GM10847 (cell line): ENCODE results near the gene RCBTB2.

Experiments
- POLR2A ChIP-seq: IDR thresholded peaks from 2 replicates; pipeline ENCODE4 v1.6.1; 2011; ENCODE audit not compliant: insufficient read length; ENCODE audit errors: extremely low read depth

RCBTB2 gene

DNA sequence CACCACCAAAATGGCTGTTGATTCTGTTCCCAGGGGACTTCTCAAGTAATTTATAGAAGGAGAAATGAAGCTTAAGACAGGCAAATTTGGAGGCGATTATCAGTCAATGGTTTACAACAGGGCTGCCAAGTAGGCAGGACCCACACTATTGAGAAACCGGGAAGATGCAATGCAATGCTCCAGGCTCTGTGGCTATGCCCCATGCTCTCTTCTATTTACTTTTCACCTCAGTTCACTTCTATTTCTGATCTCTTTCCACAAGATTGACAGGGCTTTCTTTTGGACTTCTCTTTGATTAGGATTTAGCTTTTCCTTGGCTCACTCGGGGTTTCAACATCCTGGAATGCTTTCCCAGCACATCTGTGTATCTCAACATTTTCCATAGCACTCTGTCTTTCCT lies 12.7 kb upstream of the RCBTB2 start:
- TF ChIP-seq POLR2A: no peak

DNA sequence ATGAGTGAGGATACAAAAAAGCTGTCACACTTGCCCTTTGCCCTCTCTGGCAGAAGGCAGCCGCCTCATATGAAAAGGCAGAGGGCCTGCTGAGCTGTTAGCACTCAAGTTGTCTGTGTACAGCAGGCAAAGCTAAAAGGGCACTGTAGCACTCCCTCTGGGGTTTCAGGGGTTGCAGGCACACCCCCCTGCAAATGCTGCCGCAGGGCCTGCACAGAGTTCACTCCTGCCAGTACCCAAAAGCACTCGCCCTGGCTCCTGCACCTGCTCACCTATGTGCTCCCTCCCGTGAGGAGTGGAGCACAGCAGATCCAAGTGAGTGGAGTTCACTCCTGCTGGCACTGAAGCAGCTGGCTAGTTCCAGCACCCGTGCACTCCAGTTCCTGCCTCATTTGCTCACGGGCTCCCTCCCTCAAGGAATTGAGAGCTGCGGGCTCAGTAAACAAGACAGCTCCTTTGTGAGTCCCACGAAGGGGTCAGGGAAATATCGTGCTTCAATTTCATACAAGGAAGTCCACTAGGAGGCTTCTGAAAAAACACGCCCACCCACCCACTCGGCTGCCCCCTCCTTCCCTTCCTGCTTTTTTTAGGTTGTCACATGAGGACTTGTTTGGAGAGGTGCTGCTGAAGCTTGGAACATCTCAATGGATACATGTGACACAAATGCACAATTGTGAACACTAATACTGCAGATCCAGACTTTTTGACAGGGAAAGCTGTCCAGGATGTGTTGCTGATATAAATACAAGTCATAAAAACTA lies 9.9 kb upstream of the RCBTB2 start:
- no peak for TF ChIP-seq POLR2A

DNA sequence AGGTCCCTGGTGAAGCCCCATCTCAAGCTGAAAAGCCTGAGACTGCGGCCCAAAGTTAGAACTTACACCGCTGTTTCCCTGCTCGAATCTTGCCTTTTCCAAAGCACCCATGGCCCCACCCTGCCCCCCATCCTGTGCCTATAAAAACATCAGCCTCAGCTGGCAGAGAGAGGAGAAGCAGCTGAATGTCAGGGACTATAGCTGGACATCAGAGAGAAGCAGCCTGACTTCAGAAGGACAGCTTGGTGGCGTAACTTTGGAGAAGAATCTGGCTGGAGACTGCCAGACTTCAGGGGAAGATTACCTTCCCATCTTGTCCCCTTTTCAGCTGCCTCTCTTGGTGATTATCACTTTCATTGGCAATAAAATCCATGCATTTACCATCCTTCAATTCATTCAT lies 9.3 kb upstream of the RCBTB2 start:
- no peak for TF ChIP-seq POLR2A

DNA sequence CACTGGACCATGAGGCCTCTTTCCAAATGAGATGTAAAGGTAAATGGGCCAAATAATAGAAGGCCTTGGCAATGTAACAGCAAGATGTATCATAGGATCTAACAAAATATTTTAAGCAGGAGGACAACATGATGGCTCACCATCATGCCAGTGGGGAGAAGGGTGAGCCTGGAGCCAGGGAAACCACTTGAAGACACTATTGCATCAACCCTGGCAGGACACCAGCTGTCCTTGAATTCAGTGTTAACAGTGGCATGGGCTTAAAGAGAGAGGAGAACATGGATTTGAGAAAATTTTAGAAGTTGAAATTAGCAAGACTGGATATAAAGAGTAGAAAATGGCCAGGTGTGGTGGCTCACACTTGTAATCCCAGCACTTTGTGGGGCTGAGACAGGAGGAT lies 6.7 kb upstream of the RCBTB2 start:
- TF ChIP-seq POLR2A: no peak

DNA sequence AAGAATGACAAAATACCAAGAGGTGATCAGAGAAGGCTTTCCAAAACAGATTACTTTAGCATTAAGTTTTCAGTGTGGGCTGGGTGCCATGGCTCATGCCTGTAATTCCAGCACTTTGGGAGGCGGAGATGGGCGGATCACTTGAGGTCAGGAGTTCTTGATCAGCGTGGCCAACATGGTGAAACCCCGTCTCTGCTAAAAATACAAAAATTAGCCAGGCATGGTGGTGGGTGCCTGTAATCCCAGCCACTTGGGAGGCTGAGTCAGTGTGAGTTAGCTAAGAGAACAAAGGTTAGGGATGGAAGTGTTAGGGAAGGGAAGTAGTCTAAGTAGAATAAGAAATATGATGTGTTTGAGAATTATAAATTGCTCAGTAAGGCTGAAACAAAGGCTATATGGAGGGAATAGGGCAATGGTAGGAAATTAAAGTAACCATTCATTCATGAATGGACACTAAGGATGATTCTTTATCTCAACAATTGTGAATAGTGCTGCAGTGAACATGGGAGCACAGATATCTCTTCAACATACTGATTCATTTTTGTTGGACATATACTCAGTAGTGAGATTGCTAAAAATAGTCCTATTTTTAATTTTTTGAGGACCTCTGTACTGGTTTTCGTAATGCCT lies 3.9 kb upstream of the RCBTB2 start:
- no peak for TF ChIP-seq POLR2A

DNA sequence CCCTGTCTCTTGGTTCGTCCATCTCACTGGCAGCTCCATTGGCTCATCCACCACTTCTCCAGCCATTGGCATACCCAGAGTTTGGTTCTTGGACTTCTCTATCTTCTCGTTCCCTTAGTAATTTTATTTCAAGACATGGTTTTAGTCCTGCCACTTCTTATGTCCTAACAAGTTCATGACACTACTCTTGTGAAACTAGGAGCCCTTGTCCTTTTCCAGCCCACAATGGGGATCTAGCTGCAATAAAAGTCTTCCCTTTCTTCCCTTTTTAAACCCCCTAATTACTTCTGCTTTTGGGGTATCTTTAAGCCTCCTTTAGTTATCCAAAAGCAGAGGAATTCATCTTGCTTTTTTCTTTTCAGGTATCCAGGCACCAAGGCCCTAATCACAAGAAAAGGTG lies 2.9 kb upstream of the RCBTB2 start:
- TF ChIP-seq POLR2A: no peak

DNA sequence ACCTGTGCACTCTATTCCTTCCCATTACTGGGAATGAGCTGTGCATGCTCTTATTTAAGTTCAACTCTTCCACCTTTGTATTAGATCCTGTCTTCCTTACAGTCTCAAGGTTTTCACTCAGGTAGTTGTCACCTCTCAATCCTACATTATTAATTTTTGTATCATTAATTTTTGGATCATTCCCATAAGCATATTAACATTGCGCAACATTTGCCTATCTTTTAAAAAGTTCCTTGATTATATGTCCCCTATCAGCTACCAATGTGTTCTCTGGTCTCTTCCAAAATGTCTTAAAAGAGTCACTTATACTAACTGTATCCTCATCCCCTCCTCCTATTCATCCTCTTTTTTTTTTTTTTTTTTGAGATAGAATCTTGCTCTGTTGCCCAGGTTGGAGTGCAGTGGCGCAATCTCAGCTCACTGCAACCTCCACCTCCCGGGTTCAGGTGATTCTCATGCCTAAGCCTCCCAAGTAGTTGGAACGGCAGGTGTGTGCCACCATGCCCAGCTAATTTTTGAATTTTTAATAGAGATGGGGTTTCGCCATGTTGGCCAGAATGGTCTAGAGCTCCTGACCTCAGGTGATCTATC lies 2.1 kb upstream of the RCBTB2 start:
- no peak for TF ChIP-seq POLR2A

DNA sequence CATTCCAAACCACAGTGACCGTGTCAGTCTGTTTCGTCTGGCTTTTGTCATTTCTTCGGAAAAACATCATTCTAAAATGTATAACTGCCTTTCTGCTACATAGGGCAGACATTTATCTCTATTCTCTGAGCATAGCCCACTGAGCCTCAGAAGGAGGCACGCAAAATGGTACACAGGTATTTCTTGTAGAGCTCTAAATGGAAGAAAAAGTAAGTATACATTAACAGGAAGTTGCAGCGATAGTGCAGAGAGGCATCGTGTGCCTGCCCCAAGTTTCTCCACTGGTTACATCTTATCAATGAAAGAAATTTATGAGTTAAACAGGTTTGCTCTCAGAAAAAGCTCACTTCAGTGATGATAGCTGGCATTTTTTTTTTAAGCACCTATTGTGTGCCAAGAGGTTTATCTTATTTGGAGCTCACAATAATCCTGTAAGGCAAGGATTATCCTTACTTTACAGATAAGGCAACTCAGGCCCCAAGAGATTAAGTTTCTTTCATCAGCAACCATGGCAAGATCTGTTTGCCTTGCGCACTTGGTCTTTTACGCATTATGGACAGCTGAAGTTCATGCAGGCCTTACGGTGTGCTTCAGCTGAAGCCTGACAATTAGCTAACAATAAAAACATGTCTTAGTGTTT lies 1.2 kb upstream of the RCBTB2 start:
- TF ChIP-seq POLR2A: no peak

DNA sequence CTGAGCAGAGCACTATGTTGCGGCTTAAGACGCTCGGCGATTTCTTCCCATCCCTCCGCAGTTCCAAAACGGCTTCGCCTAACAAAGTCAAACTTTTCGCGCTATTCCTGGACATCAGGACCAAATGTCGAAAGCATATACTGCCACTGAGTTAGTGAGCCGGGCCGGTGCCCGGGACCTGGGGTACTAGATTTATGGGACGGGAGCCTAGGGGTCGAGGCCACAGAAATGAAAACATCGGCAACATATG lies 699 bp downstream of the RCBTB2 start:
- TF ChIP-seq POLR2A: no peak

DNA sequence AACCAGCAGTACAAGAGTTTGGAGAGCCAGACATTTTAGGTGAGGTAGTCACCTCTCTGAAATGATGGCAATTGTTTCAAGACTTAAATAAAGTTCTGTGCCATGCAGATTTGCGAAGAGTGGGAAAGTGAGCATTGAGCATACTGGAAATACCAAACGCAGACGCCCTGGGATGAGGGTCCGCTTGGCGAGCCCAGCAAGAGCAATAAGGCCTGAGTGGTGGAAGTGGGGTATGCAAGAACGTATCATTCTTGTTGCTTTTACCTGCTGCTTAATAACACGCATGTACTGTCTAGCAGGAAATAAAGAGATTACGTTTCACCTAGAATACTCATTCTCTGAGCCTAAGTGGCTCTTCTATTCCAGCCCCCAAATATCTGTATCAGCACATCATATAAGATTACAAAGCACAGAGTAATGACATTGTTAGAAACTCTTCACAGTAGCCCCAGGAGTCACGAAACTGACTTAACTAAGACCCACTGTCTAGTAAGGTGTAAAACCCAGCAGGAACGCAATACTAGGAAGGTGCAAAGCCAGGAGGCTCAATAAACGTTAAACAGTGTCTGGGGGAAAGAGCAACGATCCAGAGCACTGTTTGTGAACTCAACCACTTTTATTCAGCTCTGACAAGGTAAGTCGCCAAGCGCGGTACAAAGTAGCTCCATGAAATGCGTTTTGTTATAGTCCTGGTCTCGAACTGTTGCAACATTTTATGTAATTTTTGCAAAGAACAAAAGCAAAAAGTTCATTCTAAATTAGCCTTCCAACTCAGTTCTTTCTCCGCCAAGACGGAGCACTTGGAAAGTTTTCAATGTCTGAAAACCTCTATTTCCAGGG lies 1.2 kb downstream of the RCBTB2 start:
- no peak for TF ChIP-seq POLR2A

DNA sequence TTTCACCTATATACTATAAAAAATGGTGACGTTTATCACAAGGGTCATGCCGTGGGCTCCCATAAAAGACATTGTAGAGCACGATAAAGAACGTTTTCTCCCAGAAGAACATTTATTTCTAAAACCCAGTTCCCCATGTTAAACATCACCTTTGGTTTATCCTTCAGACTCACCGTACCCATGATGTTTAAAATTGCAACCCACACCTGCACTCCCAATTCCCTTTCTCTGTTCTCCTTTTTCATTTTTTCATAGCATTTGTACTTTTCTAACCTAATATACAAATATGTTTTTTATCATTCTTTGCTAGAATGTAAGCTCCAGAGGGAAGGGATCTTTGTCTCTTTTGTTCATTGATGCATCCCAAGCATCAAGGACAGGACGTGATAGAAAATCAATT lies 2.0 kb downstream of the RCBTB2 start:
- TF ChIP-seq POLR2A: no peak

DNA sequence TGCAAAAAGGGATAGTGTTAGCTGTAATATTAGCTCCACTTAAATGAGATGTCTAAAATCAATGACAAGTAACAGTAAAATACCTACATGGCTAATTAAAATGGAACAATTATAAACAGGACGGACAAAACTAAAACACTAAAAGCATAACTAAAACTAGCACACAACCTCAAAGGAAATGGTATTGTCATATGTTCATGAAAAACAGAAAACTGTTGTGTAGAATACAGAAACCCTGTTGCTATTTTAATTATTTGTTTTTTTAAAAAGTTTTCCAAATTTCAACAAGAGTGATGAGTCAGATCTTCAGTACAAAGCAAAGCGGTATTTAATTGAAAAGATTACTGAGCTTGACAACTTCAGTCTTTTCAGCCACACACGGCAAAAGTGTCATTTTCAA lies 4.2 kb downstream of the RCBTB2 start:
- no peak for TF ChIP-seq POLR2A

DNA sequence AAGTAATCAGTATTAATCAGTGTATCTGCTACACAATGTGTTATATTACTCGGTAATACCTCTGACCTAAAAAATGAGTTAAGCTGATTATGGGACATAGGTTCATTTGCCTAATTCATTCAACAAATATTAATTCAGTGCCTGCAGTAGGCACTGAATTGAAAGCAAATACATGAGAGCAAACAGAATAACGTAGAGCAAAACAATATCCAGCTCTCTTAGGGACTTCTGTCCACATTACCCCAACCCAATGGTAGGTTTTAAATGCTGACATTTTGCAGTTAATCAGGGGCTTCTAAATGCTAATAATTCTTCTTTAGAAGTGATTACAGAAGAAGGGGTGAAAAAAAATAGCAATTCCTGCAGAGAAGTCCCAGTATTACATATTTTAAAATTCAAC lies 4.9 kb downstream of the RCBTB2 start:
- no peak for TF ChIP-seq POLR2A

DNA sequence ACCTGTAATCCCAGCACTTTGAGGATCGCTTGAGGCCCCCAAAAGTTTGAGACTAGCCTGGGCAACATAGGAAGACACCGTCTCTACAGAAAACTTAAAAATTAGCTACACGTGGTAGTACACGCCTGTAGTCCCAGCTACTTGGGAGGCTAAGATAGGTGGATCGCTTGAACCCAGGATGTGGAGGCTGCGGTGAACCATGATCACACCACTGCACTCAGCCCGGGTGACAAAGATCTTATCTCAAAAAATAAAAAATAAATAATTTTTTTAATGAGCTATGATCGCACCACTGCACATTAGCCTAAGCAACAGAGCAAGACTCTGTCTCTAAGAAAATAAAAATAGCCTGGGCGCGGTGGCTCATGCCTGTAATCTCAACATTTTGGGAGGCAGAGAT lies 6.6 kb downstream of the RCBTB2 start:
- TF ChIP-seq POLR2A: no peak

DNA sequence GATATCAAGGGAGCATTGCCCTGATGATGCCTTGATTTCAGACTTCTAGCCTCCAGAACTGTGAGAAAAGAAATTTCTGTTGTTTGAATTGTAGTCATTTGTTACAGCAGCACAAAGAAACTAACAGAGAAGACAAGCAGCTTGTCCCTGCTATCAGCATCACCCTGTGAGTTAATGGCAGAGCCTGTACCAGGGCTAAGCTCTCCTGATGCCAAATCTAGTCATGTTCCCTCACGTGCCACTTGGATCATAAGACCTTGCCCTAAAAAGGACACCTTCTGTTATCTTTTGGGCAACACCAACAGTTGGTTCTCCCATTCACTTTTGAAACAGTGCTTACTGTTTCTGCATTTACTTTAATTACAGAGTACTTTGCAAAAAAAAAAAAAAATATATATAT lies 14.8 kb downstream of the RCBTB2 start:
- TF ChIP-seq POLR2A: no peak

DNA sequence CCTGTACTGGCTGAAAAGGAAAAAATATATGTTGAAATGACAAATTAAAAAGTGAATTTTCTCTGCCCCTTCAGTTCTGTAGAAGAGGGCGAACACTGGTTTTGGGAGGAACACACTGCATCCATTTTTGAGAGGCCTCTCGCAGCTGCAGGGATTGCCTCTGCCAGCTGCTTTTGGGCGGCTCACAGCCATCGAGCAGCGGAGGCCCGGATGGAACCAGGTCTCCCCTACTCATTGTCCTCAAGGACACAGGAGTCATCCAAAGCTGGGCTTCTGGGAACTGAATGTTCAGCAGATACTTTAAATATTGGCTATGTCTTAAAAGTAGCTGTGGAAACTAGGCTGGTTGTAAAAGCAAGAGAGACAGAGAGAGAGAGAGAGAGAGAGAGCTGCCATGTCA lies 17.1 kb downstream of the RCBTB2 start:
- TF ChIP-seq POLR2A: no peak

DNA sequence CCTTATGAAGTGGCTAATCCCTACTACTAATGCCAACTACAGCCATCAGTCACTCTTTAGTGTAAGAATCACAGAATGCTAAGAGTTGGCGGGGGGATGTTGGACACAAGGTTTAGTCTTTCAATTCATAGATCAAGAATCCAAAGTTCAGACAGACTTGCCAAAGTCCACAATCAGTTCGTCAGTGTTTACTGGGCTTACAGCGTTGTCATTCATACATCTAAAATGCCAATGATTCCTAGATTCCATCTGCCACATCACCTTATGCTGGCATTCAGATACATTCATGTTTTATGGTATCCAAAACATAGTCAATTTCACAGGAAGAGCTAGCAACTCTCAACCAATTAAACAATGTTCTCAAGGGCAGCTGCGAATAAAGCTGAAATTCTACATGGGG lies 18.1 kb downstream of the RCBTB2 start:
- TF ChIP-seq POLR2A: no peak
